IMR-90 (cell line): ENCODE measurements around the gene SETD9. TPM values are rescaled to one million over a fixed set of nuclear protein-coding genes. Genes with fewer than 3 reads are reported as not detected.
A peak's percentile ranks its signal among the peaks of the same experiment; 100 is the strongest.

Source experiments
- ATAC-seq: fragments of 200-7000 bp; cut with Tn5 transposase; 2 replicates; pipeline ENCODE4 v1.9.1; 2020; ENCODE audit warnings: low read depth, mild to moderate bottlenecking, moderate library complexity
- BruUV-seq: library from RNA; stranded (reverse); fragments of 400-500 nt; replicated peaks from 2 replicates; lab custom pipeline; 2021; lab: Mats Ljungman, UMichigan
- CTCF ChIA-PET: fragments of 300-600 bp; formaldehyde crosslinking; extraction: SDS; loops from one replicate; lab custom pipeline; 2021; ENCODE audit warnings: antibody characterized with exemption; lab: Yijun Ruan, JAX
- POLR2A ChIA-PET: fragments of 300-600 bp; sonication (Branson Sonifier 250); formaldehyde crosslinking; loops from one replicate; lab custom pipeline; 2022; ENCODE audit warnings: antibody characterized with exemption; ENCODE audit not compliant: unreplicated experiment; lab: Charles Lee
- DNase-seq: peaks from one replicate; pipeline ENCODE4 v3.0.0; 2013
- H2AFZ ChIP-seq: replicated peaks from 2 replicates; pipeline ENCODE3; 2013; ENCODE audit warnings: low read length, mild to moderate bottlenecking; ENCODE audit not compliant: poor library complexity
- H2AK5ac ChIP-seq: 2 replicates; pipeline ENCODE4 v1.6.1; 2013; ENCODE audit warnings: low read depth, low read length, inconsistent platforms
- H2AK9ac ChIP-seq: replicated peaks from 2 replicates; pipeline ENCODE3; 2013; ENCODE audit warnings: mild to moderate bottlenecking, low read depth, low read length, moderate library complexity; ENCODE audit not compliant: poor library complexity
- H2BK120ac ChIP-seq: 2 replicates; pipeline ENCODE4 v1.6.1; 2013; ENCODE audit warnings: low read depth, low read length, inconsistent platforms
- H2BK15ac ChIP-seq: 3 replicates; pipeline ENCODE4 v1.6.1; 2013; ENCODE audit warnings: low read depth, low read length, inconsistent platforms
- H2BK20ac ChIP-seq: 2 replicates; pipeline ENCODE4 v1.6.1; 2013; ENCODE audit warnings: low read depth, mild to moderate bottlenecking, inconsistent platforms, low read length, moderate library complexity
- H2BK5ac ChIP-seq: 2 replicates; pipeline ENCODE4 v1.6.1; 2013; ENCODE audit warnings: mild to moderate bottlenecking, low read depth, low read length, inconsistent platforms; ENCODE audit not compliant: poor library complexity, severe bottlenecking
- H3K14ac ChIP-seq: replicated peaks from 2 replicates; pipeline ENCODE4 v1.6.1; 2013; ENCODE audit warnings: low read depth, low read length, inconsistent platforms
- H3K18ac ChIP-seq: 2 replicates; pipeline ENCODE4 v1.6.1; 2013; ENCODE audit warnings: low read depth, low read length, control low read depth
- H3K23ac ChIP-seq: 2 replicates; pipeline ENCODE4 v1.6.1; 2013; ENCODE audit warnings: low read depth, low read length, inconsistent platforms
- H3K27ac ChIP-seq: 2 replicates; pipeline ENCODE4 v1.5.1; 2013; ENCODE audit warnings: mild to moderate bottlenecking, control low read depth, low read length; ENCODE audit not compliant: insufficient read depth
- H3K27me3 ChIP-seq: 2 replicates; pipeline ENCODE4 v1.6.1; 2013; ENCODE audit warnings: low read length; ENCODE audit not compliant: control insufficient read depth, insufficient read depth
- H3K36me3 ChIP-seq: 2 replicates; pipeline ENCODE4 v1.6.1; 2013; ENCODE audit warnings: low read length, mixed read lengths; ENCODE audit not compliant: control insufficient read depth, insufficient read depth
- H3K4ac ChIP-seq: 2 replicates; pipeline ENCODE4 v1.6.1; 2013; ENCODE audit warnings: low read depth, low read length, inconsistent platforms
- H3K4me1 ChIP-seq: 2 replicates; pipeline ENCODE4 v1.6.1; 2013; ENCODE audit warnings: low read length, mixed read lengths; ENCODE audit not compliant: control insufficient read depth, insufficient read depth
- H3K4me2 ChIP-seq: 2 replicates; pipeline ENCODE4 v1.6.1; 2013; ENCODE audit warnings: low read depth, mild to moderate bottlenecking, control low read depth, low read length, moderate library complexity
- H3K4me3 ChIP-seq: 2 replicates; pipeline ENCODE4 v1.5.1; 2013; ENCODE audit warnings: low read depth, mild to moderate bottlenecking, control low read depth, low read length, moderate library complexity; ENCODE audit not compliant: insufficient read depth
- H3K56ac ChIP-seq: 2 replicates; pipeline ENCODE4 v1.6.1; 2013; ENCODE audit warnings: low read length, inconsistent platforms; ENCODE audit not compliant: insufficient read depth; ENCODE audit errors: extremely low read depth
- H3K79me1 ChIP-seq, 2 experiments: 2 replicates each; pipeline ENCODE4 v1.6.1; 2013; ENCODE audit warnings: low read length in 2 of 2, inconsistent platforms in 1 of 2, low read depth in 1 of 2
- H3K9ac ChIP-seq: 2 replicates; pipeline ENCODE4 v1.6.1; 2013; ENCODE audit warnings: low read depth, low read length, control low read depth
- H3K9me1 ChIP-seq: 2 replicates; pipeline ENCODE4 v1.6.1; 2013; ENCODE audit warnings: low read length, inconsistent platforms; ENCODE audit not compliant: insufficient read depth
- H3K9me3 ChIP-seq: 2 replicates; pipeline ENCODE4 v1.6.1; 2013; ENCODE audit warnings: low read length; ENCODE audit not compliant: control insufficient read depth, insufficient read depth
- H4K20me1 ChIP-seq: 2 replicates; pipeline ENCODE4 v1.6.1; 2013; ENCODE audit warnings: low read length, inconsistent platforms; ENCODE audit not compliant: insufficient read depth
- H4K5ac ChIP-seq: 2 replicates; pipeline ENCODE4 v1.6.1; 2013; ENCODE audit warnings: mild to moderate bottlenecking, low read depth, low read length, control low read depth
- H4K8ac ChIP-seq, 2 experiments: 2 replicates each; pipeline ENCODE4 v1.6.1; 2013; ENCODE audit warnings: low read depth in 2 of 2, low read length in 2 of 2, control low read depth in 1 of 2, inconsistent platforms in 1 of 2
- H4K91ac ChIP-seq: 2 replicates; pipeline ENCODE4 v1.6.1; 2013; ENCODE audit warnings: low read depth, low read length, inconsistent platforms; ENCODE audit not compliant: insufficient read depth
- CEBPB ChIP-seq: IDR thresholded peaks from 2 replicates; pipeline ENCODE4 v1.6.1; 2012; ENCODE audit warnings: low read depth, low read length, improper control_type of control experiment
- FOS ChIP-seq: fragments of 150-350 bp; IDR thresholded peaks from 2 replicates; pipeline ENCODE4 v1.6.1; 2016; ENCODE audit warnings: low read depth, low read length
- MAFK ChIP-seq: IDR thresholded peaks from 2 replicates; pipeline ENCODE4 v1.6.1; 2012; ENCODE audit warnings: low read depth, low read length, improper control_type of control experiment
- MAZ ChIP-seq: IDR thresholded peaks from 2 replicates; pipeline ENCODE4 v1.6.1; 2012; ENCODE audit warnings: low read depth, mild to moderate bottlenecking, low read length, improper control_type of control experiment, moderate library complexity, borderline replicate concordance
- WGBS, 2 experiments: methylation state at CpG; one replicate each; pipeline versions ENCODE4 v1.1.5 to v1.1.7; 2013; ENCODE audit warnings: missing lambda C conversion rate in 2 of 2; ENCODE audit not compliant: insufficient read length in 1 of 2; ENCODE audit errors: extremely low coverage in 2 of 2; 5-methylcytosine and 5-hydroxymethylcytosine counted together
- dilution Hi-C: fragments of 300-500 bp; cut with HindIII; formaldehyde crosslinking; loops from one replicate; pipeline ENCODE4 v1.14.3; 2018; ENCODE audit warnings: low sequenced_read_pairs; ENCODE audit not compliant: unreplicated experiment
- in situ Hi-C: fragments of 300-500 bp; cut with MboI; formaldehyde crosslinking; loops from 3 replicates; pipeline ENCODE4 v1.14.3; 2019; ENCODE audit warnings: low sequenced_read_pairs, inconsistent platforms, mixed read lengths
- intact Hi-C: fragments of 100-400 bp; cut with micrococcal nuclease; formaldehyde crosslinking; loops from 2 replicates; pipeline ENCODE4 v1.10.0; 2022
- polyA plus RNA-seq, 3 experiments: library from polyadenylated mRNA; depleted of rRNA; stranded (reverse); fragments of >200 nt; gene quantifications; 2 replicates each; pipeline ENCODE4 v1.2.3, GENCODE V29; 2012; ENCODE audit warnings: low replicate concordance in 1 of 3
- total RNA-seq: library from RNA; depleted of rRNA; stranded (reverse); fragments of >200 nt; gene quantifications from 2 replicates; pipeline ENCODE4 v1.2.3, GENCODE V29; 2012

The SETD9 gene
- total and polyA plus RNA-seq, 2 of the 4 experiments (the other 2 are of a cell fraction): 3.9 to 8.1 TPM

GRCh38 chr5:56876327-56876726 is 33.1 kb upstream of the SETD9 start:
- DNase-seq (peak; percentile 14), ATAC-seq (no peak)
- Histone ChIP-seq H4K91ac (no peak overlapping the region), H4K5ac (no peak overlapping the region), H3K27ac (no peak overlapping the region), H3K18ac (no peak overlapping the region), H4K8ac (no peak overlapping the region), H3K4me3 (no peak overlapping the region), H3K56ac (no peak overlapping the region), H2AK5ac (no peak overlapping the region), H2AK9ac (no peak overlapping the region), H2BK5ac (no peak overlapping the region), H4K20me1 (no peaks in the 10 kb centered on the region; the same call in 1 of the 2 replicates), H3K4me2 (no peak overlapping the region), H2BK20ac (no peak overlapping the region), H3K9me3 (no peaks in the 10 kb centered on the region), H2AFZ (no peak overlapping the region), H2BK120ac (no peak overlapping the region), H3K23ac (no peak overlapping the region), H3K14ac (no peak overlapping the region), H3K79me1 (peaks cover 6 to 12% of the 10 kb centered on the region in 2 experiments), H3K36me3 (peaks cover 39% of the 10 kb centered on the region), H3K27me3 (no peaks in the 10 kb centered on the region), H2BK15ac (no peak overlapping the region), H3K9ac (no peak overlapping the region), H3K4ac (no peak overlapping the region), H3K9me1 (no peaks in the 10 kb centered on the region; the same call in 1 of the 2 replicates), H3K4me1 (no peaks in the 10 kb centered on the region)
- in situ Hi-C loops: no loop called here
- BruUV-seq: no TSS peak
- ChIA-PET CTCF (interaction anchor here (1.2 kb wide), 1 partner anchor 11 kb away, joined by 3 read pairs; no protein-coding TSS in a partner anchor), POLR2A (no interaction called here)
- intact Hi-C loops: loop anchor here (10.0 kb wide), 1 partner anchor 1592 kb away; no protein-coding TSS in a partner anchor
- no CpG with 5 or more reads among the region's 3 CpGs for WGBS, 2 experiments
- dilution Hi-C loops: no loop called here
- TF ChIP-seq CEBPB (peak; percentile 26; the same call in 1 of the 2 replicates), MAZ (no peak), MAFK (no peak), FOS (no peak)
